Measurements from ENCODE around the gene TMPRSS2.

- TF ChIP-seq TAF1 (IDR thresholded peaks at IDR 0.05; ENCODE audit: borderline replicate concordance, insufficient read depth, low read length) (no peak), POLR2AphosphoS5 (IDR thresholded peaks at IDR 0.05; ENCODE audit: low read depth, low read length) (no peak), SIN3A (IDR thresholded peaks at IDR 0.05; ENCODE audit: borderline replicate concordance, insufficient read depth, low read length) (no peak)
- TF ChIP-seq, protein P1, sequence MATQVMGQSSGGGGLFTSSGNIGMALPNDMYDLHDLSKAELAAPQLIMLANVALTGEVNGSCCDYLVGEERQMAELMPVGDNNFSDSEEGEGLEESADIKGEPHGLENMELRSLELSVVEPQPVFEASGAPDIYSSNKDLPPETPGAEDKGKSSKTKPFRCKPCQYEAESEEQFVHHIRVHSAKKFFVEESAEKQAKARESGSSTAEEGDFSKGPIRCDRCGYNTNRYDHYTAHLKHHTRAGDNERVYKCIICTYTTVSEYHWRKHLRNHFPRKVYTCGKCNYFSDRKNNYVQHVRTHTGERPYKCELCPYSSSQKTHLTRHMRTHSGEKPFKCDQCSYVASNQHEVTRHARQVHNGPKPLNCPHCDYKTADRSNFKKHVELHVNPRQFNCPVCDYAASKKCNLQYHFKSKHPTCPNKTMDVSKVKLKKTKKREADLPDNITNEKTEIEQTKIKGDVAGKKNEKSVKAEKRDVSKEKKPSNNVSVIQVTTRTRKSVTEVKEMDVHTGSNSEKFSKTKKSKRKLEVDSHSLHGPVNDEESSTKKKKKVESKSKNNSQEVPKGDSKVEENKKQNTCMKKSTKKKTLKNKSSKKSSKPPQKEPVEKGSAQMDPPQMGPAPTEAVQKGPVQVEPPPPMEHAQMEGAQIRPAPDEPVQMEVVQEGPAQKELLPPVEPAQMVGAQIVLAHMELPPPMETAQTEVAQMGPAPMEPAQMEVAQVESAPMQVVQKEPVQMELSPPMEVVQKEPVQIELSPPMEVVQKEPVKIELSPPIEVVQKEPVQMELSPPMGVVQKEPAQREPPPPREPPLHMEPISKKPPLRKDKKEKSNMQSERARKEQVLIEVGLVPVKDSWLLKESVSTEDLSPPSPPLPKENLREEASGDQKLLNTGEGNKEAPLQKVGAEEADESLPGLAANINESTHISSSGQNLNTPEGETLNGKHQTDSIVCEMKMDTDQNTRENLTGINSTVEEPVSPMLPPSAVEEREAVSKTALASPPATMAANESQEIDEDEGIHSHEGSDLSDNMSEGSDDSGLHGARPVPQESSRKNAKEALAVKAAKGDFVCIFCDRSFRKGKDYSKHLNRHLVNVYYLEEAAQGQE (IDR thresholded peaks at IDR 0.05; ENCODE audit: insufficient read depth in 1 of 2, low read depth in 2 of 2, low read length in 2 of 2): no peak
Measured at GRCh38 chr21:41442481-41443186, 65.3 kb downstream of the TMPRSS2 start.
